Transverse colon (tissue), 3 donors: Measurements from ENCODE around the gene FAM168B.
"Not testable (repeated sequence)": the region's sequence is repeated elsewhere in the genome, so short reads cannot be mapped to it uniquely, and the experiment has no call there.

Source experiments
- CTCF ChIP-seq, 5 experiments: fragments of 200-600 bp in 3 of 5; fragments of 450-650 bp in 2 of 5; sonication (generic) in 3 of 5; IDR thresholded peaks; 1 replicate in 2 of 5; 2 replicates in 3 of 5; pipeline ENCODE4 v1.5.1; 2016 to 2017; ENCODE audit warnings: antibody characterized with exemption in 5 of 5, inconsistent platforms in 3 of 5, mild to moderate bottlenecking in 2 of 5, moderate library complexity in 1 of 5
- EP300 ChIP-seq: sonication (generic); formaldehyde crosslinking; IDR thresholded peaks from one replicate; pipeline ENCODE4 v1.6.1; 2017; ENCODE audit warnings: antibody characterized with exemption, low read depth
- POLR2A ChIP-seq: fragments of 450-650 bp; IDR thresholded peaks from one replicate; pipeline ENCODE4 v1.6.1; 2016; ENCODE audit warnings: antibody characterized with exemption, mild to moderate bottlenecking, moderate library complexity

GRCh38 chr2:131075578-131075977 is 17.7 kb downstream of the FAM168B start:
- not testable (repeated sequence) for TF ChIP-seq CTCF (IDR thresholded peaks at IDR 0.05); POLR2A; EP300
